Neural cell (in vitro differentiated cells): Measurements from ENCODE around the gene TCF25.

Experiments
- CTCF ChIP-seq: fragments of 450-650 bp; IDR thresholded peaks from 2 replicates; pipeline ENCODE4 v1.5.1; 2014; ENCODE audit warnings: antibody characterized with exemption, mild to moderate bottlenecking, moderate library complexity; ENCODE audit not compliant: poor library complexity, severe bottlenecking
- EP300 ChIP-seq: fragments of 450-650 bp; conservative IDR thresholded peaks from 2 replicates; pipeline ENCODE4 v1.6.1; 2014; ENCODE audit warnings: antibody characterized with exemption, mild to moderate bottlenecking, moderate library complexity; ENCODE audit not compliant: poor library complexity, severe bottlenecking
- MXI1 ChIP-seq: fragments of 450-650 bp; conservative IDR thresholded peaks from 2 replicates; pipeline ENCODE4 v1.6.1; 2014; ENCODE audit warnings: antibody characterized with exemption, mild to moderate bottlenecking; ENCODE audit not compliant: poor library complexity, severe bottlenecking
- POLR2AphosphoS5 ChIP-seq: IDR thresholded peaks from 2 replicates; pipeline ENCODE4 v1.6.1; 2012
- TAF1 ChIP-seq: IDR thresholded peaks from 2 replicates; pipeline ENCODE4 v1.6.1; 2012; ENCODE audit warnings: low read depth
- TF ChIP-seq, protein P1 (sequence below): IDR thresholded peaks from 2 replicates; pipeline ENCODE4 v1.6.1; 2012; ENCODE audit warnings: borderline replicate concordance

- no peak for TF ChIP-seq POLR2AphosphoS5
- no peak for TF ChIP-seq EP300
- TF ChIP-seq TAF1 = no peak
- no peak for TF ChIP-seq CTCF
- TF ChIP-seq, protein P1, sequence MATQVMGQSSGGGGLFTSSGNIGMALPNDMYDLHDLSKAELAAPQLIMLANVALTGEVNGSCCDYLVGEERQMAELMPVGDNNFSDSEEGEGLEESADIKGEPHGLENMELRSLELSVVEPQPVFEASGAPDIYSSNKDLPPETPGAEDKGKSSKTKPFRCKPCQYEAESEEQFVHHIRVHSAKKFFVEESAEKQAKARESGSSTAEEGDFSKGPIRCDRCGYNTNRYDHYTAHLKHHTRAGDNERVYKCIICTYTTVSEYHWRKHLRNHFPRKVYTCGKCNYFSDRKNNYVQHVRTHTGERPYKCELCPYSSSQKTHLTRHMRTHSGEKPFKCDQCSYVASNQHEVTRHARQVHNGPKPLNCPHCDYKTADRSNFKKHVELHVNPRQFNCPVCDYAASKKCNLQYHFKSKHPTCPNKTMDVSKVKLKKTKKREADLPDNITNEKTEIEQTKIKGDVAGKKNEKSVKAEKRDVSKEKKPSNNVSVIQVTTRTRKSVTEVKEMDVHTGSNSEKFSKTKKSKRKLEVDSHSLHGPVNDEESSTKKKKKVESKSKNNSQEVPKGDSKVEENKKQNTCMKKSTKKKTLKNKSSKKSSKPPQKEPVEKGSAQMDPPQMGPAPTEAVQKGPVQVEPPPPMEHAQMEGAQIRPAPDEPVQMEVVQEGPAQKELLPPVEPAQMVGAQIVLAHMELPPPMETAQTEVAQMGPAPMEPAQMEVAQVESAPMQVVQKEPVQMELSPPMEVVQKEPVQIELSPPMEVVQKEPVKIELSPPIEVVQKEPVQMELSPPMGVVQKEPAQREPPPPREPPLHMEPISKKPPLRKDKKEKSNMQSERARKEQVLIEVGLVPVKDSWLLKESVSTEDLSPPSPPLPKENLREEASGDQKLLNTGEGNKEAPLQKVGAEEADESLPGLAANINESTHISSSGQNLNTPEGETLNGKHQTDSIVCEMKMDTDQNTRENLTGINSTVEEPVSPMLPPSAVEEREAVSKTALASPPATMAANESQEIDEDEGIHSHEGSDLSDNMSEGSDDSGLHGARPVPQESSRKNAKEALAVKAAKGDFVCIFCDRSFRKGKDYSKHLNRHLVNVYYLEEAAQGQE = no peak
- no peak for TF ChIP-seq MXI1
Observed at GRCh38 chr16:89913408-89914387, 40.3 kb downstream of the TCF25 start.
